GM12878 (cell line): ENCODE results near the gene SGMS1. TPM values are rescaled to one million over a fixed set of nuclear protein-coding genes. Genes with fewer than 3 reads are reported as not detected.

Experiments used
- ATAC-seq: fragments of 200-7000 bp; cut with Tn5 transposase; 3 replicates; pipeline ENCODE4 v1.9.1; 2020; ENCODE audit warnings: mild to moderate bottlenecking, moderate library complexity
- BruUV-seq: library from RNA; stranded (reverse); fragments of 400-500 nt; replicated peaks from 2 replicates; lab custom pipeline; 2021; lab: Mats Ljungman, UMichigan
- CTCF ChIA-PET: fragments of 300-600 bp; sonication (Branson Sonifier 250); formaldehyde crosslinking; extraction: SDS; loops from one replicate; lab custom pipeline; 2021; ENCODE audit warnings: inconsistent platforms; lab: Yijun Ruan, JAX
- POLR2A ChIA-PET: fragments of 350-600 bp; formaldehyde crosslinking; extraction: SDS; loops from one replicate; lab custom pipeline; 2021; ENCODE audit warnings: inconsistent platforms; lab: Charles Lee
- RAD21 ChIA-PET: fragments of 300-600 bp; sonication (Branson Sonifier 250); formaldehyde crosslinking; loops from one replicate; lab custom pipeline; 2023; ENCODE audit warnings: antibody characterized with exemption; ENCODE audit not compliant: unreplicated experiment; lab: Charles Lee
- SMC1A ChIA-PET: fragments of 300-600 bp; sonication (Branson Sonifier 250); formaldehyde crosslinking; loops from one replicate; lab custom pipeline; 2023; ENCODE audit not compliant: unreplicated experiment, uncharacterized antibody; lab: Charles Lee
- DNase-seq: peaks from one replicate; pipeline ENCODE4 v3.0.0-alpha.2; 2011; ENCODE audit warnings: low read depth, low spot score
- FAIRE-seq: peaks from 3 replicates; lab custom pipeline; 2011; peaks lifted over from hg19 to GRCh38; lab: Jason Lieb, UNC
- H2AFZ ChIP-seq: 2 replicates; pipeline ENCODE4 v1.6.0; 2011; ENCODE audit warnings: low read depth, low read length, control low read depth; ENCODE audit not compliant: control insufficient read depth
- H3K27ac ChIP-seq: 2 replicates; pipeline ENCODE4 v1.5.1; 2011; ENCODE audit warnings: control low read depth; ENCODE audit not compliant: control insufficient read depth, insufficient read depth
- H3K27me3 ChIP-seq, 2 experiments: replicated peaks in 1 of 2; 2 replicates each; pipeline versions ENCODE4 v1.6.0 to v1.6.1; 2011; ENCODE audit warnings: low read length in 1 of 2; ENCODE audit not compliant: control insufficient read depth in 2 of 2, insufficient read depth in 2 of 2
- H3K36me3 ChIP-seq, 2 experiments: 2 replicates each; pipeline ENCODE4 v1.5.1; 2011; ENCODE audit warnings: low read length in 1 of 2; ENCODE audit not compliant: control insufficient read depth in 2 of 2, insufficient read depth in 2 of 2
- H3K4me1 ChIP-seq: 2 replicates; pipeline ENCODE4 v1.6.1; 2011; ENCODE audit warnings: mild to moderate bottlenecking, low read length, moderate library complexity, mixed read lengths; ENCODE audit not compliant: control insufficient read depth, insufficient read depth
- H3K4me2 ChIP-seq: 2 replicates; pipeline ENCODE4 v1.6.0; 2011; ENCODE audit warnings: control low read depth; ENCODE audit not compliant: control insufficient read depth, insufficient read depth
- H3K4me3 ChIP-seq: fragments of 200-600 bp; sonication (generic); 2 replicates; pipeline ENCODE4 v1.5.1; 2016
- H3K79me2 ChIP-seq: 2 replicates; pipeline ENCODE4 v1.6.0; 2011; ENCODE audit warnings: low read length; ENCODE audit not compliant: control insufficient read depth, insufficient read depth
- H3K9ac ChIP-seq: 2 replicates; pipeline ENCODE4 v1.8.0; 2011; ENCODE audit warnings: low read length, control low read depth, mixed read lengths; ENCODE audit not compliant: control insufficient read depth, insufficient read depth
- H3K9me3 ChIP-seq: replicated peaks from 3 replicates; pipeline ENCODE4 v1.5.1; 2011; ENCODE audit warnings: mild to moderate bottlenecking, low read length; ENCODE audit not compliant: control insufficient read depth, insufficient read depth
- H4K20me1 ChIP-seq: 2 replicates; pipeline ENCODE4 v1.6.0; 2011; ENCODE audit not compliant: control insufficient read depth, insufficient read depth
- ASH2L ChIP-seq: fragments of 300-600, 200-600 bp; sonication (generic); IDR thresholded peaks from 2 replicates; pipeline ENCODE4 v1.6.1; 2017; ENCODE audit warnings: low read depth, mild to moderate bottlenecking, borderline replicate concordance
- BACH1 ChIP-seq: fragments of 450-650 bp; IDR thresholded peaks from 2 replicates; pipeline ENCODE4 v1.6.1; 2017; ENCODE audit warnings: mild to moderate bottlenecking, borderline replicate concordance
- BCL3 ChIP-seq: IDR thresholded peaks from 2 replicates; pipeline ENCODE4 v1.6.1; 2011; ENCODE audit warnings: borderline replicate concordance, low read depth, mild to moderate bottlenecking, moderate library complexity, low read length; ENCODE audit not compliant: insufficient read depth, poor library complexity, severe bottlenecking
- E4F1 ChIP-seq: fragments of 450-650 bp; IDR thresholded peaks from 2 replicates; pipeline ENCODE4 v1.6.1; 2018; ENCODE audit warnings: borderline replicate concordance, mild to moderate bottlenecking; ENCODE audit not compliant: partially characterized antibody
- SIN3A ChIP-seq: IDR thresholded peaks from 2 replicates; pipeline ENCODE4 v1.6.1; 2012; ENCODE audit warnings: low read depth, low read length, improper control_type of control experiment
- SMAD1 ChIP-seq: fragments of 450-650 bp; IDR thresholded peaks from 2 replicates; pipeline ENCODE4 v1.6.1; 2018; ENCODE audit warnings: mild to moderate bottlenecking, low read depth; ENCODE audit not compliant: partially characterized antibody
- TCF7 ChIP-seq: IDR thresholded peaks from 2 replicates; pipeline ENCODE4 v1.6.1; 2014; ENCODE audit warnings: antibody characterized with exemption, borderline replicate concordance
- ZNF622 ChIP-seq: fragments of 450-650 bp; IDR thresholded peaks from 2 replicates; pipeline ENCODE4 v1.6.1; 2017; ENCODE audit warnings: mild to moderate bottlenecking, inconsistent platforms
- ZSCAN29 ChIP-seq: fragments of 450-650 bp; IDR thresholded peaks from 2 replicates; pipeline ENCODE4 v1.6.1; 2017; ENCODE audit warnings: mild to moderate bottlenecking, moderate library complexity
- in situ Hi-C: fragments of 300-500 bp; cut with MboI; formaldehyde crosslinking; loops from 9 replicates; pipeline ENCODE4 v1.14.3; 2018; ENCODE audit warnings: mixed read lengths
- intact Hi-C: fragments of 100-400 bp; cut with micrococcal nuclease; formaldehyde crosslinking; loops from one replicate; pipeline ENCODE4 v1.14.2; 2022; ENCODE audit not compliant: unreplicated experiment
- polyA plus RNA-seq, 11 experiments: library from polyadenylated mRNA; depleted of rRNA in 4 of 11; unstranded in 6 of 11; stranded (reverse) in 5 of 11; fragments of >200 nt; fragmentation: Nextera tagmentation in 4 of 11; fragmentation: Illumina TruSeq in 1 of 11; extraction: Ambion mirVana in 4 of 11; extraction: Trizol in 1 of 11; gene quantifications; 1 replicate in 1 of 11; 2 replicates in 10 of 11; pipeline versions ENCODE4 v1.2.1 to v1.2.3, GENCODE V29; 2011 to 2016; ENCODE audit warnings: inconsistent platforms in 2 of 11, missing spikeins in 2 of 11, low read depth in 1 of 11
- total RNA-seq, 4 experiments: library from RNA; depleted of rRNA in 3 of 4; stranded (reverse); fragments of >200 nt in 3 of 4; fragmentation: Illumina TruSeq in 1 of 4; extraction: Trizol in 1 of 4; gene quantifications; 2 replicates each; pipeline versions ENCODE4 v1.2.1 to v1.2.3, GENCODE V29; 2013 to 2021

Gene SGMS1
- total and polyA plus RNA-seq, 10 of the 15 experiments (the other 5 are each of a cell fraction or from before 2014, with no cell fraction given) = 1.4 to 14.5 (median 4.9) TPM

- ChIA-PET CTCF (interaction anchor here (0.7 to 1.6 kb wide), 7 partner anchors 11 to 145 kb away, joined by 3 to 5 read pairs (median 3); no protein-coding TSS in a partner anchor), RAD21 (interaction anchor here (0.8 to 1.6 kb wide), 8 partner anchors 9 to 187 kb away, joined by 3 to 4 read pairs (median 3); no protein-coding TSS in a partner anchor), SMC1A (interaction anchor here (0.8 to 2.4 kb wide), 21 partner anchors 9 to 186 kb away, joined by 3 to 15 read pairs (median 5); no protein-coding TSS in a partner anchor), POLR2A (interaction anchor here (0.6 to 1.6 kb wide), 8 partner anchors 9 to 219 kb away, joined by 3 to 7 read pairs (median 4); no protein-coding TSS in a partner anchor)
- BruUV-seq = no TSS peak
- in situ Hi-C loops (no loop called here), intact Hi-C loops (no loop called here)
- Histone ChIP-seq H3K4me2 (no peak overlapping the region), H3K27ac (no peak overlapping the region), H3K27me3 (no peaks in the 10 kb centered on the region), H4K20me1 (no peaks in the 10 kb centered on the region), H3K9ac (no peak overlapping the region), H3K36me3 (no peaks in the 10 kb centered on the region; a peak in 1 of 4 replicates), H3K4me1 (peaks cover 17% of the 10 kb centered on the region), H3K79me2 (peaks cover 3% of the 10 kb centered on the region), H3K9me3 (no peaks in the 10 kb centered on the region), H3K4me3 (no peak overlapping the region), H2AFZ (no peak overlapping the region)
- ATAC-seq (no peak), DNase-seq (no peak), FAIRE-seq (no peak)
- TF ChIP-seq BACH1 (no peak), ASH2L (no peak), ZNF622 (no peak), TCF7 (no peak), SMAD1 (no peak), SIN3A (no peak), ZSCAN29 (no peak), BCL3 (no peak), E4F1 (no peak)
Measured at GRCh38 chr10:50326172-50326555, 297.6 kb downstream of the SGMS1 start.
